HUES64 (cell line): ENCODE measurements around the gene DUS1L.

ENCODE experiments used
- H3K27ac ChIP-seq: 2 replicates; pipeline ENCODE4 v1.7.0; 2013; ENCODE audit warnings: low read depth, low read length, inconsistent platforms
- H3K27me3 ChIP-seq: 2 replicates; pipeline ENCODE4 v1.6.1; 2013; ENCODE audit warnings: mild to moderate bottlenecking, low read length; ENCODE audit not compliant: insufficient read depth
- H3K36me3 ChIP-seq: 2 replicates; pipeline ENCODE4 v1.6.1; 2013; ENCODE audit warnings: mild to moderate bottlenecking, low read length; ENCODE audit not compliant: insufficient read depth
- H3K4me1 ChIP-seq: 2 replicates; pipeline ENCODE4 v1.6.1; 2013; ENCODE audit warnings: mild to moderate bottlenecking, low read length, moderate library complexity; ENCODE audit not compliant: insufficient read depth
- H3K4me3 ChIP-seq: 2 replicates; pipeline ENCODE4 v1.5.1; 2013; ENCODE audit warnings: mild to moderate bottlenecking, low read length, moderate library complexity
- H3K9ac ChIP-seq: 2 replicates; pipeline ENCODE4 v1.6.1; 2013; ENCODE audit warnings: mild to moderate bottlenecking, low read depth, low read length
- H3K9me3 ChIP-seq: 2 replicates; pipeline ENCODE4 v1.6.1; 2013; ENCODE audit warnings: low read depth, low read length; ENCODE audit not compliant: insufficient read depth
- WGBS: fragments of 150-250, 120-280 bp; methylation state at CpG from one replicate; pipeline ENCODE4 v1.1.7; 2013; ENCODE audit warnings: missing lambda C conversion rate; 5-methylcytosine and 5-hydroxymethylcytosine counted together

The DUS1L gene

DNA sequence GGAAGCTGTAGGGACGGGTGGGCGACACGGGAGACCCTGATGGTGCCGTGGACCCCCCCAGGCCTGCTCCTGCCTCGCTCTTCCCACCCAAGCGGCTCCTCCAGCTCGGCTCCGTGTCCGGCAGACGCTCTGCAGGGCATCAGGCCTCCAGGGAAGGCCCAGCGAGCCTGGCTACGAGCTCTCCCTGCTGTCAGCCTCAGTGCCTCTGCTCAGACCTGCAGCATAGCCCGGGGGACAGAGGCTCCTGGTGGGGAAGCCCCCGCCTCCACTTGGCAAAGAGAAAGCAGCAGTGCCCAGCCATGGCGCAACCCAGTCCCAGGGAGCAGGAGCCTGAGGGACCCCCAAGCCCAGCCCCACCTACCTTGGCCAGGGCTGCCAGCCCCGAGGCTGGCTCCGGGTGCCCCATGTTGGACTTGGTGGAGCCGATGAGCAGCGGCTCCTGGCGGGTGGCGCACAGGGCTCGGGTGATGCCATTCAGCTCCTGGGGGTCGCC lies 26.5 kb upstream of the DUS1L start:
- Histone ChIP-seq H3K27me3 (no peaks in the 10 kb centered on the region), H3K27ac (no peak overlapping the region), H3K9ac (no peak overlapping the region), H3K9me3 (no peaks in the 10 kb centered on the region), H3K4me1 (no peaks in the 10 kb centered on the region), H3K4me3 (no peak overlapping the region), H3K36me3 (peaks cover 86% of the 10 kb centered on the region)
- 96% methylated on average over 23 of the region's 23 CpGs for WGBS

DNA sequence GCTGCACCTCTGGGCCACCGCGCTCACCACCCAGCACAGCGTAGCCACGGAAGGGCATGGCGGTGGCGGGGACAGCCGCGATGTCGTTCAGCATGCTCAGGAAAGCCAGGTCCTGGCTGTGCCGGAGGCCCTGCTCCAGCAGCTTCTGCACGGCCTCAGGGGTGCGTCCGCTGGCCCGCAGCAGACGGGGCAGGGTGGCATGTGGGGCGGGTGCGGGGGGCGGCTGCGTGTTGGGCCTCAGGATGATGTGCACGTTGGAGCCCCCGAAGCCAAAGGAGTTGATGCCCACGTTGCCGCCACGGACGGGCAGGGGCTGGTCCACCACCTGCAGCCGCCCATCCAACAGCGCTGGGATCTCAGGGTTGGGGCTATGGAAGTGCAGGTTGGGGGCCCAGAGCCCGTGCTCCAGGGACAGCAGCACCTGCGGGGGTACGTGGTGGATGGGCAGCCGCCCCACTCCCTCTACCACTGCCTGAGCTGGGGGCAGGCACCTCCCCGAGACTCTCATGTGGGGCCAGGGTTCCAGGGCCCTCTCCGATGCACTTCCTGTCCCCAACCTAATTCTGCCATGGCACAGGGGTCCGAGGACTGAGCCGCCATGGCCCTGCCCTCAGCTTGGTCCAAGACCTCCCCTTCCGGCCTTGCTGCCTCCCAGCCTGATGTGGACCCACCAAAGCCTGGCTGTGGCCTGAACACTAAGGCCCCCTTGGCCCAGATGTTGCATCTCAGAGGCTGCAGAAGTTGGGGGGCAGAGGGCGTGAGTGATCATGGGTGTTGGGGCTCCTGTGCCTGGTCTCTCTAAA lies 25.9 kb upstream of the DUS1L start:
- H3K9ac ChIP-seq: no peak overlapping the region
- H3K4me1 ChIP-seq: no peaks in the 10 kb centered on the region
- H3K36me3 ChIP-seq: peaks cover 91% of the 10 kb centered on the region
- no peak overlapping the region for H3K27ac ChIP-seq
- H3K9me3 ChIP-seq: no peaks in the 10 kb centered on the region
- 96% methylated on average over 37 of the region's 37 CpGs for WGBS
- no peak overlapping the region for H3K4me3 ChIP-seq
- no peaks in the 10 kb centered on the region for H3K27me3 ChIP-seq

DNA sequence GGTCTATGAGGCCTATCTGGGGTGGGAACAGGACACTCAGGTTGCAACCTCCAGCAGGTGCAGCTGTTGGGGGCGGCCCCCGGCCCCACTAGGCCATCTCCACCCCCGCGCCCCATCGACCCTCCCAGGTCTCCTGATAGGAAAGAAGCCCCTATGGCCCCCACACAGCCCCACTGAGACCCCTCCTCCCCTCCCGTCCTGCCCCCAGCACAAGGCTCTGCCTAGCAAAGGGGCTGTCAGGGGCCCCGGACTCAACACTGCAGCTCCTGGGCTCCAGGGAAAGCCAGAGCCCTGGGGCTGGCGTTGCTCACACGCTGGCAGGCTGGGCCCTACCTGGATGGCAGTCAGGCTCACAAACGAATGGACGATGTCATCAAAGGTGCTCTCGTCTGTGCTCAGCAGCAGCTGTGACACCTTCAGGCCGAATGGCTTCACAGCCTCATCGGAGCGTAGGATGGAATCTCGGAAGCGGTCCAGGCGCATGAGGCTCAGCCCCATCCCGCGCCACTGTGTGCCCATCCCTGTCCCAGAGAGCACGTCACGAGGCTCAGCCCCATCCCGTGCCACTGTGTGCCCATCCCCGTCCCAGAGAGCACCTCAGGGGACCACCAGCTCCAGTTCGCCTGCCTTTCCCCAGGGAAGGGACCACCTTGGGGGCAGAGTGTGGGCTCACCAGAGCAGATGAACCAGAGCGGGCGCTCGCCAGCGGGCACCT lies 25.1 kb upstream of the DUS1L start:
- Histone ChIP-seq H3K4me1 (no peaks in the 10 kb centered on the region), H3K36me3 (peaks cover 91% of the 10 kb centered on the region), H3K9ac (no peak overlapping the region)

DNA sequence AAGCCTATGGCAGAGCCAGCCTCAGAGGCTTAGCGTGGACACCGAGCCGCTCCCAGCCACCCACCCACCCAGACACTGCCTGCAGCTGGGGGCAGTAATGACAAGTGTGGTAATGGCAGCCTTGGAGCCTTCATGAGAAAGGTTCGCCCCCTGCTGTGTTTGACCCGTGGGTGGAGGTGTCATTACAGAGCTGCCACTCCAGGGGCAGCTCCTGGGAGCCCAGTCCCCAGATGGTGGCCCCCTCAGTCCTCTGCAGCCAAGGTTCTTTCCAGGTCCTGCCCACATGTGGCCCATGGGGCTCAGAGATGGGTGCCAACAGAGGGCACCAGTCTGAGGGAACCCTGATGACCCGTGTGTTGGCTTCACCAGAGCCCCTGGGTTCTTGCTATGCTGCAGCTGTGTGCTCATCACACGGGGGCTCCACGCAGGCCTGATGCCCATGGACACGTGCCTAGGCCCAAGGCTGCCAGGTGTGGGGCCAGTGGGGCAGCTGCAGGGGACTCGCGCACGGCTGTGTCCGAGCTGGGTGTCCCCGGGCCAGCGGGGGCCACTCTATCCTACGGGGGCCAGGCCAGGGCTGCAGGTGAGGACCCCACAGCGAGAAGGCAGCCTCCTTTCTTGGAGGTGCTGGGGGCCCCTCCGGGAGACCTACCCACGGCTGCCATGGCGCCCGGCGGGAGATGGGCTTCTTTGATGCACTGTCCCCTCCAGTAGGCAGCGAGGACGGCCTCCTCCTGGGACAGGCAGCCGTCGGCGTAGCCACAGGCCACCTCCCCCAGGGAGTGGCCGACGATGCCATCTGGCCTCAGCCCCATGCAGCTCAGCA lies 24.3 kb upstream of the DUS1L start:
- Histone ChIP-seq H3K36me3 (peaks cover 91% of the 10 kb centered on the region), H3K27me3 (no peaks in the 10 kb centered on the region), H3K27ac (no peak overlapping the region), H3K4me3 (no peak overlapping the region), H3K9me3 (no peaks in the 10 kb centered on the region), H3K4me1 (no peaks in the 10 kb centered on the region), H3K9ac (no peak overlapping the region)
- WGBS: 96% methylated on average over 29 of the region's 29 CpGs

More for the DNA sequence above, 25.1 kb upstream of the DUS1L start:
- no peak overlapping the region for H3K27ac ChIP-seq
- no peaks in the 10 kb centered on the region for H3K9me3 ChIP-seq
- no peak overlapping the region for H3K4me3 ChIP-seq
- no peaks in the 10 kb centered on the region for H3K27me3 ChIP-seq
- 94% methylated on average over 29 of the region's 29 CpGs for WGBS

DNA sequence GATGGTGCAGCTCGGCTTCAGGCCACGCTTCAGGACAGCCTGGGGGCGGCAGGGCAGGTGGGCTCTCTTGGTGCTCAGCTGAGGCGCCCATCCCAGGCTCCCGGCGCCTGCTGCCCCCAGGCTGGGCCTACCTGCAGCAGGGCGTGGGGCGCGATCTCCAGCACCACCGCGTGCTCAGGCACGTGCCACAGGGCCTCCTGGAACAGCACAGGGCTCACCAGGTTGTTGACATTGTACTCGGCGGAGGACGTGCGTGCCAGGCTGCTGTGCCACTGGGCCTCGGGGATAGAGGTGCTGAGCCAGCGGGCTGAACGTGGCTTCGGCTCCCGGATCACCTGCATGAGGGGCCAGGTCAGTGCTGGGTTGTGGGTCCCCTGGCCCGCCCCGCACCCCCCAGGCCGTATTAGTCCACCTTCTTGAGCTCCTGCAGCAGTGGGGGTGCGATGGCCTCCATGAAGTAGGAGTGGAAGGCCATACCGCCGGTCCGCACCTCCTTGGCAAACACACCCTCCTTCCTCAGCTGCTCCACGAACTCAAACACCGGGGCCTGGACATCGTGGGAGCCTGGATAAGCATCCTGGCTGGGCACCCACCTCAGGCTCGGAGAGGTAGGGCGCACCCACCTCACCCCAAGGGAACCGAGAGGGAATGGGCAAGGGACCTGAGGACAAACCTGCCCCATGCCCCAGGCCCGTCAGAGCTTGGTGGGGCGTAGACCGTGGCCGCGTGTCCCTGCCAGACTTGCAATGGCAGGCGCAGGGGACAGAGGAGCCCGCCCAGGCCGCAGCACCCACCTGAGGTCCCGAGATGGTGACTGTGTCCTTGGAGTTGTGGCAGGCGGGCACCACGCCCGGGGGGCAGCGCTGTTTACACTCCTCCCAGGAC lies 23.5 kb upstream of the DUS1L start:
- H3K27ac ChIP-seq: no peak overlapping the region
- 96% methylated on average over 47 of the region's 47 CpGs for WGBS

DNA sequence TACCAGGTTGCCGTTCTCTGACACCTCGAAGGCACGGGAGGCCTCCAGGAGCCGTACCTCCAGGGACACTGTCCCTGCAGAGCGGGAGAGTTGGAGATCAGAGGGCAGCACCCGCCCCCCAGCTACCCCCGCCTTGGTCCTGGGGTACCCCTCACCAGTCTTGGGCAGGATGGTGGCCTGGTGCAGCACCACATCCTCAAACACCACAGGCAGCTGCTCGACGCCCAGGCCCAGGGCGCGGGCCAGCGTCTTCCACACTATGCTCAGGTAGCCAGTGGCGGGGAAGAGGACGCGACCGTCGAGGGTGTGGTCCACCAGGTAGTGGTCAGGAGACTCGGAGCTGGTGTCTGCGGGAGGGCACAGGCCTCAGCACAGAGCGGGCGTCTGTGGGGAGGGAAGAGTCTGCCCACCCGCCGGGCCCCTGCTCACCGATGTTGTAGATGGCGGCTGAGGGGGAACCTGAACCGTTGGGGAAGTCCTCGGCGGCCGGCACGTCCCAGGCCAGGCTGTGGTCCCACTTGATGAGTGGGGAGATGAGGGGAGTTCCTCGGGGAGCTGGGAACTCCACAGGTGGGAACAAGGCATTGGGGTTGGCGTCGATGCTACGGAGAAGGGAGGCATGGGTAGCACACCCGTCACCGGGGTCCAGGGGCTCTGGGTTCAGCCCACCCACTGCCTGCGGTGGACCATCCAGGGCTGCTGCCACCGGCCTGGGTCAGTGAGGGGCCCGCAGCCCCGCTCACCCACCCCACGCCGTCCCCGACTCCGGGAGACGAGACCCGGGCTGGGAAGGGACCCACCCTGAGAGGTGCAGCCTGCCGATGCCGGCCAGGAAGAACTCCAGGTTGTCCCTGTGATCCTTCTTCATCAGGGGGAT lies 22.6 kb upstream of the DUS1L start:
- H3K36me3 ChIP-seq: peaks cover 95% of the 10 kb centered on the region
- no peak overlapping the region for H3K27ac ChIP-seq
- H3K27me3 ChIP-seq: no peaks in the 10 kb centered on the region

More for the DNA sequence above, 23.5 kb upstream of the DUS1L start:
- Histone ChIP-seq H3K9ac (no peak overlapping the region), H3K27me3 (no peaks in the 10 kb centered on the region), H3K4me1 (no peaks in the 10 kb centered on the region), H3K9me3 (no peaks in the 10 kb centered on the region), H3K4me3 (no peak overlapping the region), H3K36me3 (peaks cover 94% of the 10 kb centered on the region)

DNA sequence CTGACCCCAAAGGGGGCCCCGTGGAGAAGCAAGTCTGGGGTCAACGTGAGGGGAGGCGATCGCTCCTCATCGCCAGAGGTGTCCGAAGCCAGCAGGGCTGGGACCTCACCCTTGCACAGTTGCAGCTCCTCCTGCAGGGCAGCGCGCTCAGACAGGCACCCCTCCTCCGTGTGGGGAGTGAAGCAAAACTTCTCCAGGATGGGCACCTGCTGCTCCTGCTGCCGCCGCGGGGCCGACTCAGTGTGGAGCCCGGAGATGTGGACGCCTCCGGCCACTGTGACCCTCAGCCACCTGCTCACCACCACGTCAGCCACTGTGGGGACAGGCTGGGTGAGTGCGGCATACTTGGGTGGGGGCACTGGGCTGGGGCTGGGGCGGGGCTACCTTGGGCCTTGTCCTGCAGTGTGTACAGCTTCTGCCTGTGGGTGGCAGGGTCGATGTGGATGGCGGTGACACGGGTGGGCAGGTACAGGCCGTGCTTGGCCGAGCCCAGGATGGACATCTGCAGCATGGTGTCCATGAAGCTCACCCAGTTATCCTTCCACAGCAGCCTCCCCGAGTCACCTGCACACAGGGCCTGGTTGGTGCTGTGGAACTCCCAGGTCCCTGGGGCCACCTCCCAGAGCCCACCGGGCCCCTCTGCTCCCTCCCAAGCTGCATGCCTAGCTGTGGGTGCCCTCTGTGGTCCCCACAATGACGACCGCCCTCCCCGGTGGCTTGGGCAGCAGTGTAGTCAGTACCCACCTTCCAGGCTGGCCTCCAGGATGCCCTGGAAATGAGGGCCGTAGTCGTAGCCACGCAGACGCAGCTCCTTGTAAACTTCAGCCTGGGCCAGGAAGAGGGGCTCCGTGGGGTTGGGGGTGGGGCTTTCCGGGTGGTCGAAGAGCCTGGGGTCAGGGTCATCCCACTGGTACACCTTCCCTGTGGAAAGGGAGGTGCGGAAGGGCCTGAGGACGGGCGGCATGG lies 21.6 kb upstream of the DUS1L start:
- H3K4me1 ChIP-seq: no peaks in the 10 kb centered on the region
- WGBS: 94% methylated on average over 39 of the region's 39 CpGs
- peaks cover 98% of the 10 kb centered on the region for H3K36me3 ChIP-seq
- no peaks in the 10 kb centered on the region for H3K9me3 ChIP-seq
- H3K27ac ChIP-seq: no peak overlapping the region
- no peak overlapping the region for H3K4me3 ChIP-seq
- H3K9ac ChIP-seq: no peak overlapping the region
- H3K27me3 ChIP-seq: no peaks in the 10 kb centered on the region

More for the DNA sequence above, 22.6 kb upstream of the DUS1L start:
- H3K4me1 ChIP-seq: no peaks in the 10 kb centered on the region
- WGBS: 96% methylated on average over 48 of the region's 48 CpGs
- H3K4me3 ChIP-seq: no peak overlapping the region
- no peaks in the 10 kb centered on the region for H3K9me3 ChIP-seq
- no peak overlapping the region for H3K9ac ChIP-seq

DNA sequence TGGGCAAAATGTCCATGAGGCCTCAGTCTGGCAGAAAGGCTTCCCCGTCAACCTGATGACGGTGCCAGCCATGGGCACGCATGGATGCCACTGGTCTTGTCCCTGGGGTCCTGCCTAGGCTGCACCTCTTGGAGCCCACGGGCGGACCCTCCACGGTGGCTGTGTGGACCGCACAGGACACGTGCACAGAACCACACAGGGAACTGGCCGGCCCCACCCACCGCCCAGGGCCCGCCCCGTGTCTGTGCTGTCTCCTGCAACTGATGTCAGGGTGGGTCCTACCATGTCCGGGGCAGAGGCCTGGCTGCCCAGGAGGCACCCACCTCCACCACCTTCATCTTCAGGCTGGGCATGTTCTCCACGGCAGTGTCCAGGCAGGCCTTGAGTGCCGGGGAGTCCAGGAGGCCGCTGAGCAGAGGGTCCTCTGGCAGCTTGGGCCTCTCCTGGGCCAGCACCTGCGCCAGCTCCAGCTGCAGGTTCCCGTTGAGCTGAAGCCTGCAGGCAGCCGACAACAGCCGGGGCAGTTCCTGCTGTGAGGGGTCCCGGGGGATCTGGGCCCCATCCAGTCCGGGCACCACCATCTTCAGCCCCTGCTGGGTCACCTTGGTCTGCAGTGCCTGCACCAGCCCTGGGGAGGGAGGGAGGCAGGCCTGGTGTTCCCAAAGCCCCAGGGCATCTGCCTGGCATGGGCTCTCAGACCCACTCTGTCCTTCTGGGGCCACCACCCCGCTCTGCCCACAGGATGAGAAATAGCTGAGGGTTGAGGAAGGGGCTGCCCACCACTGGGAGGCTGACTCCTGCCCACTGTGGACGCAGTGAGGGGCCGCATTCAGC lies 20.5 kb upstream of the DUS1L start:
- no peak overlapping the region for H3K4me3 ChIP-seq
- no peak overlapping the region for H3K9ac ChIP-seq
- no peaks in the 10 kb centered on the region for H3K4me1 ChIP-seq
- WGBS: 95% methylated on average over 25 of the region's 25 CpGs
- H3K9me3 ChIP-seq: no peaks in the 10 kb centered on the region
- no peaks in the 10 kb centered on the region for H3K27me3 ChIP-seq
- no peak overlapping the region for H3K27ac ChIP-seq
- peaks cover 97% of the 10 kb centered on the region for H3K36me3 ChIP-seq
